GM19328 (cell line): ENCODE measurements around the gene APOD.

Experiments
- ATAC-seq: cut with Tn5 transposase; IDR thresholded peaks from one replicate; pipeline ENCODE4 v1.9.1; 2021; ENCODE audit warnings: mild to moderate bottlenecking, moderate library complexity; ENCODE audit not compliant: unreplicated experiment

Gene APOD

GRCh38 chr3:195557322-195557721 is 26.4 kb downstream of the APOD start:
- no peak for ATAC-seq

- no peak for ATAC-seq
These were observed 27.4 kb downstream of the APOD start for GRCh38 chr3:195556390-195556789.

GRCh38 chr3:195555110-195555509 is 28.6 kb downstream of the APOD start:
- no peak for ATAC-seq

DNA sequence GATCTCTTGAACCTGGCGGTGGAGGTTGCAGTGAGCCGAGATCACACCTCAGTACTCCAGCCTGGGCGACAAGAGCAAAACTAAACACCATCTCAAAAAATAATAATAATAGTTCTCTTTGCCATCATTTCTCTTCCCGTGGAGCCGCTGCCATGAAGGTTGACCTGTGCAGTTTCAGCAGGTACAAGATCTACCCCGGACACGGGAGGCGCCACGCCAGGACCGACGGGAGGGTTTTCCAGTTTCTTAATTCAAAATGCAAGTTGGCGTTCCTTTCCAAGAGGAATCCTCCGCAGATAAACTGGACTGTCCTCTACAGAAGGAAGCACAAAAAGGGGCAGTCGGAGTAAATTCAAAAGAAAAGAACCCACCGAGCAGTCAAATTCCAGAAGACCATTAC is 29.3 kb downstream of the APOD start:
- ATAC-seq, result no peak

GRCh38 chr3:195553268-195553667 is 30.5 kb downstream of the APOD start:
- no peak for ATAC-seq

DNA sequence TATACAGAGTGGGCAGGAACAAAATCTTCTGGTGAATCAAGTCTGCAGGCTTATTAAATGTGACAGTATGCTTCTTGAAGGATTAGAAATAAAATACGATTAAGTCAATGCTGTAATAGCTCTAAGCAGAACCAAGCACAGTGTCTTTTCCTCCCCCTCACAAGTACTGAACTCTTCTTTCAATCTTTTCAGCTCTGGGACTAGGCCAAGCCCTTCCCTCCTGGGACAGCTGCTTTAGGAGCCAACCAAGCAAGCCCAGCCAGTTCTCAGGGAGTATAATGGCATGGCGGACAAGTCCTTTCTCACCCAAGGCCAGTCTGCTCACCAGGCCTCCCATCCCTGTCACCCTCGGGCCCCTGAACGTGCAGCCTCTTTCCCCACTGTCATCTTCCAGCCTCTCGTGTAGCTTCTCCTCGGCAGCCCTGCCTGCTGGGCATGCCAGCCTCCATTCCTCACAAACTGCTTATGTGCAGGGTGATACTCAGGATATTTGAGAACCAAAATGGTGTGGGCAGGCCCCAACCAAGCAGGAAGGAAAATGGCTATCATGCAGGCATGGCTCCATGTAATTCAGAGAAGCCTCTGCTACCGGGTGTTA is 32.3 kb downstream of the APOD start:
- ATAC-seq, result no peak

DNA sequence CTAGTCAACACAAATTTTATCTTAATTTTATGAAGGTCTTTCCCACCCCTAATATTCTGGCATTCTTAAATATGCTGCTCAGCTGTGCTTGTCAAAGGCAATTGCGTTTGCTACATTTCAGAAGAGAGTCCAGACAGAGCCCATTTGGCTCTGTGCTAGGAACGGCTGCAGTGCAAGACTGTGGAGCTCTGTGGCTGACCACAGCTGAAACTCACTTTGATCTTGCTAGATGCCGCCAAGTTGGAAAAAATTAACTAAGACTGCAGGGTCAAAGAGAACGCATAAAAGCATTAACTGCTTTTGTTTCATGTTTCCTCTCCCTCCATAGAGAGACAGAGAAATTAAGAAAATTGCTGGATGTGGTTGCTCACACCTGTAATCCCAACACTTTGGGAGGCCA is 33.0 kb downstream of the APOD start:
- no peak for ATAC-seq

DNA sequence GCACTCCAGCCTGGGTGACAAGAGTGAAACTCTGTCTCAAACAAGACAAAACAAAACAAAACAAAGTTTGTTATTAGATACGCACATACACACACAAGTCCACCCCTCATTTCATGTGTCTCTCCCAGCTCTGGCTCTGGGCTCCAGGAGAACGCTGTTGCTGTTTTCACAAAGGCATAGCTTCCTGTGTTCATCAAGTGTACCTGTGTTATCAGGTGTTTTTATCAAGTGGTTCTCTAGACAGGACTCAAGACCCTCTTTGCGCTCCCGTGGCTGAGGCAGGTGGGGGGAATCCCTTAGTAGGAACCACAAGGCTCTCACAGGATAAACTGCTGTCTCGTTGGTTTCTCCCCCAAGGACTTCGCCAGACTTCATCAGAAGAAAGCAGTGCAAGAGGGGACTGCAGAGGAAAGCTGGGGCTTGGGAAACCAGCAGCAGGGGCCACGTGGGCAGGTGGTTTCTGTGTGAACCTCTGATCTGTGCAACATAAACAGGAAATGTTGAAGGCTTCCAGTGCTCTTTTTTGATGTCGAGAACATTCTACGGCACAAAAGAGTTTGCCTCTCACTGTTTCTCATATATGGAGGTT is 33.7 kb downstream of the APOD start:
- peak; percentile 72 for ATAC-seq

GRCh38 chr3:195548987-195549386 is 34.8 kb downstream of the APOD start:
- no peak for ATAC-seq

DNA sequence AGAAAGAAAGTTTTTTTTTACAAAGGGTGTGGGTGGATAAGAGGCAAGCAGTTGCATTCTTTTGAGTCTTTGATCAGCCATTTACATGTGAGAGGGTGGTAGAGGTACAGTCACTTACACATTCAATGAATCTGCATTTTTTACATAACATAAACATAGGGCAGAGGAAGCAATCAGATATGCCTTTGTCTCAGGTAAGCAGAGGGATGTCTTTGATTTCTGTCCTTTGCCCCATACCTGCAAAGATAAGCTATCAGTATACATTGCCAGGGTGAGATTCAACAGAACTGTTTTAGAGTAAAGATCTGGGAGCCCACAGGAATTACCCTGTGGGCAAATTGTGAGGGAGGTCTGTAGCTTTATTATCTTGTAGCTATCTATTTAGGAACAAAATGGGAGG is 35.2 kb downstream of the APOD start:
- ATAC-seq, result no peak

GRCh38 chr3:195548006-195548405 is 35.7 kb downstream of the APOD start:
- ATAC-seq, result no peak

GRCh38 chr3:195546130-195546560 is 37.6 kb downstream of the APOD start:
- ATAC-seq, result no peak

DNA sequence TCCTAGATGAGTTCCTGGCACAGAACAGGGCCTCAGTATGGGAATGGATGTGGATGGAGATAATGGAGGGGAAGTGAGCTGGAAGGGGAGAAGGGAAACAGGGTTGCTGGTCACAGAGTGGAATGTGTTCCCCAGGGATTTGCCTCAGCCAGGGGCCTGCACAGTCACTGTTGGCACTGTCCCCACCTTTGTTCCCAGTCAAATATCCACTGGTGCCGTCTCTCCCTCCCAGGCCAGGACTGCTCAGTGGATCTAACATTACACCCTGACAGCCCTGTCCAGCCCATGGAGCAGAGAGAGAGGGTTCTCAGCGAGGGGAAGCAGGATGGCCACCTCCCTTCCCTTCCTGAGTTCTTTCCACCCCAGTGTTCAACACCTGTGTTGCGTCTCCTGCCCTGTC is 39.1 kb downstream of the APOD start:
- no peak for ATAC-seq

DNA sequence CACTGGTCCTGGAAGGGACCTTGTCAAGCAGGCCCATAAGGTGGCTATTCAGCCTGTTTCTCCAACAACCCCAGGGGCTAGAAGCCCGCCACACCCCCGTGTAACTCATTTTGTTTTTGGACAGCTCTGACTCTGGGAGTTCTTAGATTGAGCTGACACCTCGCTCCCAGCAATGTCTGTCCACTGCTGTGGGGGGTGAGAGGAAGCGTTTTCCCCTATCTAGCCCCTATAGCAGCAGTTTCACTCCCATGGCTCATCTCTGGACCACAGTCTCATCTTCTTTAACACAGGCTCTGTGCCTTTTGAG is 39.6 kb downstream of the APOD start:
- ATAC-seq, result no peak

GRCh38 chr3:195543500-195544229 is 40.1 kb downstream of the APOD start:
- no peak for ATAC-seq

DNA sequence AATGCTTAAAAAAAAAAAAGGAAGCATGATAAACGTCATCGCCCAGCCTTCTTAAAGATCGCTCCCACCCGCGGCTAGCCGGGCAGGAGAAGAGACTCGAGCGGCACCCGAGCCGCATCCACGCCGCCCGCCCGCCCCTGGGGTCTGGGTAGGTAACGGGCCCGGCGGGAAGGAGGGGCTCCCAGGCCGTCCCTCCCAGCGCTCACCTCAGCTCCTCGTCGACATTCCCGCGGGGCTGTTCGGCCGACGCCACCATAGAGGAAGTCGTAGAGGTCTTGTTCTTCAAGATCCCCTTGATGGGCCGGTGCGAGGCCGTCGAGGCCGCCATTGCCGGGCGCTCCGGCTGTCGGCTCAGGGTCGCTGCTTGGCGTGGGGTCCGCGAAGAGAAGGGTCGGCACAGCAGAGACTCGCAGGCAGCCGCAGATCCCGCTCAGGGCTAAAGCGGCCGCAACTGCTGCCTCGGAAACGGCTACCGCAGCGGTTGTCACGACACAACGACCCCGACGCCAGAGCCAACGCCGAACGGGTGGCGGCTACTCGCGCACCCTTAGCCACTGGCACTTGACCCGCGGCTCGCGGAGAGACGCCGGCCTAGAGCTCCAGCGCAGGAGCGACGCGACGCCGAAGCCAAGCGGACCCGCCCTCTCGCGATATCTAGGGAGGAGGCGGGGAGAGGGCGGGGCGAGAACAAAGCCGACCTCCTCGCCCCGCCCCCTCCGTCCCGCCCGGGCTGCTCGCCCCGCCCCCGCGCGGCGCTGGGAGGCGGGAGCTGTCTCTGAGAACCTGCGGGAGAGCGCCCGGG is 40.8 kb downstream of the APOD start, which contains the start of gene PPP1R2:
PPP1R2 (minus strand) TSS at position 628 of the 802 bp plus-strand sequence; CDS start at position 328, 300 bp downstream.
- ATAC-seq, result peak; percentile 58

- no peak for ATAC-seq
These were observed 41.4 kb downstream of the APOD start for GRCh38 chr3:195542316-195542697.

GRCh38 chr3:195540511-195540910 is 43.2 kb downstream of the APOD start:
- ATAC-seq, result no peak

GRCh38 chr3:195540027-195540426 is 43.7 kb downstream of the APOD start:
- no peak for ATAC-seq

- ATAC-seq, result no peak
These were observed 44.3 kb downstream of the APOD start for GRCh38 chr3:195539479-195539878.

GRCh38 chr3:195537995-195538394 is 45.7 kb downstream of the APOD start:
- peak; percentile 39 for ATAC-seq

DNA sequence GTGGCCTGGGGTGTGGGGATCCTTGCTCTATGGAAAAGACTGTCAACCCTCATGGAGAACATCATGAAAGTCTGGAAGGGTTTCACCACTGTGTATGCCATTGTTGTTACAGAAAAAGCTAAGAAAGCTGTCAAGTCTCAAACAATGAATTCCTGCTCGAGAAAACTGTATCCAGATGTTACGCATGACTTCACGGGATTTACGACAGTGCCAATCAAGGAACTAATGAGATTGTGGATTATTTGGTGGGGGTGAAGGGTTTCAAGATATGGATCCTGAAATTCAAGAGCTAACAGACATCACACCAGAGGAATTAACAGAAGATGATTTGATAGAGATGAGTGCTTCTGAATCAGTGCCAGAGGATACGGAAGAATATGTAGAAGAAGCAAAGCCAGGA is 48.4 kb downstream of the APOD start:
- ATAC-seq, result no peak
